ENCODE results near the gene GBA3. TPM values are rescaled to one million over a fixed set of nuclear protein-coding genes. Genes with fewer than 3 reads are reported as not detected.

Gene GBA3
- total RNA-seq, 4 donors from 2014 or later: 2.8 to 66.1 (median 24.7) TPM

GRCh38 chr4:22730021-22730420 is 37.3 kb downstream of the GBA3 start:
- in situ Hi-C loops (cut with MboI; ENCODE audit: low pct_ligation_motif_present in 1 of 4, low pct_unique_long_range_greater_than_20kb in 1 of 4, low sequenced_read_pairs in 3 of 4): no loop called here
- no peak for DNase-seq
- Histone ChIP-seq H3K36me3 (no peaks in the 10 kb centered on the region), H3K4me3 (no peak overlapping the region), H3K27ac (no peak overlapping the region), H3K27me3 (no peaks in the 10 kb centered on the region), H3K9me3 (no peaks in the 10 kb centered on the region), H3K4me1 (no peaks in the 10 kb centered on the region)
- WGBS, 2 donors (ENCODE audit: low coverage in 1 of 2): 85 to 94% methylated on average over 3 of the region's 3 CpGs
- intact Hi-C loops (cut with DNase I; ENCODE audit: low total_unique reads): no loop called here
- TF ChIP-seq POLR2A (IDR thresholded peaks at IDR 0.05) (no peak), CTCF (IDR thresholded peaks at IDR 0.05) (no peak), POLR2AphosphoS5 (IDR thresholded peaks at IDR 0.05) (no peak), EP300 (IDR thresholded peaks at IDR 0.05; ENCODE audit: low read depth) (no peak)

- Histone ChIP-seq H3K9me3 (no peaks in the 10 kb centered on the region), H3K4me1 (no peaks in the 10 kb centered on the region), H3K27me3 (no peaks in the 10 kb centered on the region), H3K36me3 (no peaks in the 10 kb centered on the region), H3K27ac (no peak overlapping the region), H3K4me3 (no peak overlapping the region)
- WGBS, 2 donors (ENCODE audit: low coverage in 1 of 2): 50 to 74% methylated on average over 3 of the region's 3 CpGs
- no peak for DNase-seq
- intact Hi-C loops (cut with DNase I; ENCODE audit: low total_unique reads): no loop called here
- in situ Hi-C loops (cut with MboI; ENCODE audit: low pct_ligation_motif_present in 1 of 4, low pct_unique_long_range_greater_than_20kb in 1 of 4, low sequenced_read_pairs in 3 of 4): no loop called here
- TF ChIP-seq CTCF (IDR thresholded peaks at IDR 0.05) (no peak), EP300 (IDR thresholded peaks at IDR 0.05; ENCODE audit: low read depth) (no peak), POLR2A (IDR thresholded peaks at IDR 0.05) (no peak), POLR2AphosphoS5 (IDR thresholded peaks at IDR 0.05) (no peak)
Measured at GRCh38 chr4:22733816-22734215, 41.1 kb downstream of the GBA3 start.

GRCh38 chr4:22736912-22737311 is 44.2 kb downstream of the GBA3 start:
- Histone ChIP-seq H3K4me3 (no peak overlapping the region), H3K27ac (no peak overlapping the region), H3K4me1 (no peaks in the 10 kb centered on the region), H3K9me3 (no peaks in the 10 kb centered on the region), H3K27me3 (no peaks in the 10 kb centered on the region), H3K36me3 (no peaks in the 10 kb centered on the region)
- DNase-seq: no peak
- TF ChIP-seq CTCF (IDR thresholded peaks at IDR 0.05) (no peak), POLR2A (IDR thresholded peaks at IDR 0.05) (no peak), EP300 (IDR thresholded peaks at IDR 0.05; ENCODE audit: low read depth) (no peak), POLR2AphosphoS5 (IDR thresholded peaks at IDR 0.05) (no peak)
- intact Hi-C loops (cut with DNase I; ENCODE audit: low total_unique reads) (no loop called here), in situ Hi-C loops (cut with MboI; ENCODE audit: low pct_ligation_motif_present in 1 of 4, low pct_unique_long_range_greater_than_20kb in 1 of 4, low sequenced_read_pairs in 3 of 4) (no loop called here)
- WGBS, 2 donors (ENCODE audit: low coverage in 1 of 2): 82 to 86% methylated on average over 2 of the region's 2 CpGs

- TF ChIP-seq POLR2A (IDR thresholded peaks at IDR 0.05) (no peak), POLR2AphosphoS5 (IDR thresholded peaks at IDR 0.05) (no peak), CTCF (IDR thresholded peaks at IDR 0.05) (no peak), EP300 (IDR thresholded peaks at IDR 0.05; ENCODE audit: low read depth) (no peak)
- WGBS, 2 donors (ENCODE audit: low coverage in 1 of 2): 68 to 77% methylated on average over 3 of the region's 3 CpGs
- no peak for DNase-seq
- intact Hi-C loops (cut with DNase I; ENCODE audit: low total_unique reads) (no loop called here), in situ Hi-C loops (cut with MboI; ENCODE audit: low pct_ligation_motif_present in 1 of 4, low pct_unique_long_range_greater_than_20kb in 1 of 4, low sequenced_read_pairs in 3 of 4) (no loop called here)
- Histone ChIP-seq H3K36me3 (no peaks in the 10 kb centered on the region), H3K9me3 (no peaks in the 10 kb centered on the region), H3K27me3 (no peaks in the 10 kb centered on the region), H3K4me3 (no peak overlapping the region), H3K4me1 (no peaks in the 10 kb centered on the region), H3K27ac (no peak overlapping the region)
Measured at GRCh38 chr4:22739968-22740367, 47.2 kb downstream of the GBA3 start.

Measured in transverse colon (tissue), 4 donors.